ENCODE results near the gene INTS13. TPM values are rescaled to one million over a fixed set of nuclear protein-coding genes. Genes with fewer than 3 reads are reported as not detected.
"Not testable (repeated sequence)": the region's sequence is repeated elsewhere in the genome, so short reads cannot be mapped to it uniquely, and the experiment has no call there.

Gene INTS13
- total and polyA plus RNA-seq, 7 donors: 9.7 to 38.2 (median 18.7) TPM

- Histone ChIP-seq H3K36me3 (peaks cover 0 to 71% (median 17%) of the 10 kb centered on the region in 4 donors), H3K9me3 (peaks cover 0 to 2% (median 0%) of the 10 kb centered on the region in 4 donors), H3K27me3 (no peaks in the 10 kb centered on the region), H3K4me1 (no peaks in the 10 kb centered on the region), H3K4me3 (no peak overlapping the region), H3K27ac (no peak overlapping the region)
- WGBS, 2 donors: 13 to 32% methylated on average over 1 of the region's 1 CpG
- no peak for TF ChIP-seq POLR2A (IDR thresholded peaks at IDR 0.05)
- DNase-seq: no peak
- intact Hi-C loops (cut with DNase I): no loop called here
Observed at GRCh38 chr12:26906704-26907103, 31.1 kb downstream of the INTS13 start.

GRCh38 chr12:26906024-26906423 lies 31.8 kb downstream of the INTS13 start:
- Histone ChIP-seq H3K36me3 (peaks cover 0 to 64% (median 13%) of the 10 kb centered on the region in 4 donors), H3K4me1 (no peaks in the 10 kb centered on the region), H3K4me3 (no peak overlapping the region), H3K27me3 (no peaks in the 10 kb centered on the region), H3K9me3 (peaks cover 0 to 2% (median 0%) of the 10 kb centered on the region in 4 donors), H3K27ac (no peak overlapping the region)
- TF ChIP-seq CTCF (IDR thresholded peaks at IDR 0.05) (no peak), POLR2AphosphoS5 (IDR thresholded peaks at IDR 0.05) (no peak), EP300 (IDR thresholded peaks at IDR 0.05) (no peak), POLR2A (IDR thresholded peaks at IDR 0.05) (no peak)
- intact Hi-C loops (cut with DNase I): no loop called here
- 71 to 72% methylated on average over 1 of the region's 1 CpG for WGBS, 2 donors
- DNase-seq: no peak

GRCh38 chr12:26903396-26903795 lies 34.4 kb downstream of the INTS13 start:
- H3K9me3 ChIP-seq; DNase-seq; H3K4me1 ChIP-seq; intact Hi-C loops (cut with DNase I); H3K27ac ChIP-seq; H3K27me3 ChIP-seq; H3K4me3 ChIP-seq: not testable (repeated sequence)
- H3K36me3 ChIP-seq: peaks cover 0 to 59% (median 7%) of the 10 kb centered on the region in 4 donors
- 95 to 99% methylated on average over 2 of the region's 3 CpGs for WGBS, 2 donors

GRCh38 chr12:26896913-26897312 lies 40.9 kb downstream of the INTS13 start:
- WGBS, 2 donors: 97 to 98% methylated on average over 2 of the region's 2 CpGs
- intact Hi-C loops (cut with DNase I): no loop called here
- H3K9me3 ChIP-seq: no peaks in the 10 kb centered on the region

GRCh38 chr12:26895672-26896071 lies 42.1 kb downstream of the INTS13 start:
- no peak overlapping the region for H3K27ac ChIP-seq
- no peak for TF ChIP-seq EP300 (IDR thresholded peaks at IDR 0.05)
- TF ChIP-seq CTCF (IDR thresholded peaks at IDR 0.05): no peak
- TF ChIP-seq POLR2A (IDR thresholded peaks at IDR 0.05): no peak
- no peak for TF ChIP-seq POLR2AphosphoS5 (IDR thresholded peaks at IDR 0.05)

More at GRCh38 chr12:26896913-26897312, 40.9 kb downstream of the INTS13 start:
- no peak overlapping the region for H3K4me3 ChIP-seq
- no peak for DNase-seq
- H3K27ac ChIP-seq: no peak overlapping the region
- TF ChIP-seq CTCF (IDR thresholded peaks at IDR 0.05): no peak
- TF ChIP-seq POLR2A (IDR thresholded peaks at IDR 0.05): no peak
- no peak for TF ChIP-seq EP300 (IDR thresholded peaks at IDR 0.05)
- TF ChIP-seq POLR2AphosphoS5 (IDR thresholded peaks at IDR 0.05): no peak
- no peaks in the 10 kb centered on the region for H3K4me1 ChIP-seq
- no peaks in the 10 kb centered on the region for H3K27me3 ChIP-seq
- H3K36me3 ChIP-seq: peaks cover 0 to 17% (median 0%) of the 10 kb centered on the region in 4 donors

GRCh38 chr12:26891704-26892103 lies 46.1 kb downstream of the INTS13 start:
- H3K27me3 ChIP-seq: no peaks in the 10 kb centered on the region
- H3K4me1 ChIP-seq: no peaks in the 10 kb centered on the region
- no peaks in the 10 kb centered on the region for H3K36me3 ChIP-seq
- no peak for DNase-seq
- no peak for TF ChIP-seq POLR2AphosphoS5 (IDR thresholded peaks at IDR 0.05)
- TF ChIP-seq CTCF (IDR thresholded peaks at IDR 0.05): no peak
- no peak for TF ChIP-seq EP300 (IDR thresholded peaks at IDR 0.05)
- no peak for TF ChIP-seq POLR2A (IDR thresholded peaks at IDR 0.05)
- WGBS, 2 donors: 35 to 89% methylated on average over 1 of the region's 1 CpG
- no peak overlapping the region for H3K27ac ChIP-seq
- no peaks in the 10 kb centered on the region for H3K9me3 ChIP-seq
- intact Hi-C loops (cut with DNase I): no loop called here
- H3K4me3 ChIP-seq: no peak overlapping the region

More at GRCh38 chr12:26895672-26896071, 42.1 kb downstream of the INTS13 start:
- peaks cover 0 to 17% (median 0%) of the 10 kb centered on the region in 4 donors for H3K36me3 ChIP-seq
- no peaks in the 10 kb centered on the region for H3K4me1 ChIP-seq
- no peak overlapping the region for H3K4me3 ChIP-seq
- no peaks in the 10 kb centered on the region for H3K9me3 ChIP-seq
- intact Hi-C loops (cut with DNase I): no loop called here
- no peaks in the 10 kb centered on the region for H3K27me3 ChIP-seq
- WGBS, 2 donors: 91 to 92% methylated on average over 4 of the region's 4 CpGs
- no peak for DNase-seq

Data from sigmoid colon (tissue), 7 donors.